ENCODE data around the gene LRIT2.

The LRIT2 gene

DNA sequence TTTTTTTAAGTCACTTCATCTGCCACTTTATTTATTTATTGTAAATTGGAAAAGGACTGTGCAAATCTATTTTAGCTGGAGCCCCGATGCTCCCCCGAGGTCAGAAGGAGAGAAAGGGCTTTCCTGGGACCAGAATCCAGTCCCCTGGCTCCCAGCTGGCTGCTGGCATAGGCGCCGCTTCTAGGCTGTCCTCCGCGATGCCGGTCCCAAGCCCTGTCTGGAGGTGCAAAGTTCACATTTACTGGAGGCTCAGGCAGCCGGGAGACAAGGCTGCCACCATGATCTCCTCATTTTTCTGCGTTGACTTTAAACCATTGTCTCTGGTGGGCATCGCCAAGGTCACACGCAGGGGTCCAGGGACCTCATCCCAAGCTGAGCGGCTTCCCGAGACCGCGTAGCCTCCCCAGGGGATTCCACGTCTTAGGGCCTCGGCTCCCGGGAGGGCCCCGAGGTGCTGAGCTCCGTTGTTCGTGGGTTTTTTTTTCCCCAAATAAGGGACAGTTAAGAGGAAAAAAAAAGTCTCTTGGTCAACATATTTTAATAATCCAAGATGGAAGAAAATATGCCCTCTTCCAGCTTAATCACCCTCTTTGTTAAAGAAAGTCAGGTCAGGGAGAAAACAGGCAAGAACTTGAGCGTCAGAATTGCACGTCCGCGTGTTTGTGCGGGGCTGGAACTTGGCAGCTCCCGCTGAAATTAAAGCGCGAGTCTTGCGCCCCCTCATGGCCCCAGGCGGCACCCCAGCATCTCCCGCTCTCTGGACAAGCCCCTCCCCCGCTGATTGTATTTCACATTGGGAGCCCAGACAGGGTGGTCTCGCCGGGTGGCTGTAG, 31.4 kb upstream of the LRIT2 start:
- Histone ChIP-seq H3K9me3 (ENCODE audit: control extremely low read depth in 1 of 5, control insufficient read depth in 4 of 5, insufficient read depth in 2 of 5, low read depth in 1 of 5, low read length in 4 of 5) (peaks cover 0 to 1% (median 0%) of the 10 kb centered on the region in 5 experiments), H3K27ac (ENCODE audit: insufficient read depth in 1 of 2, low read depth in 1 of 2, low read length in 2 of 2, poor library complexity in 1 of 2, severe bottlenecking in 2 of 2) (no peak overlapping the region), H3K27me3 (replicated peaks in 2 of 5; ENCODE audit: control insufficient read depth in 4 of 5, insufficient read depth in 5 of 5, low read length in 4 of 5) (peaks cover 0 to 4% (median 0%) of the 10 kb centered on the region in 5 experiments), H3K4me1 (ENCODE audit: control extremely low read depth in 1 of 4, control insufficient read depth in 4 of 4, insufficient read depth in 4 of 4, low read length in 3 of 4) (no peaks in the 10 kb centered on the region), H3K36me3 (ENCODE audit: control insufficient read depth in 4 of 4, insufficient read depth in 4 of 4, low read length in 3 of 4) (no peaks in the 10 kb centered on the region), H3K4me3 (ENCODE audit: control insufficient read depth in 1 of 7, extremely low read depth in 1 of 7, insufficient read depth in 4 of 7, low read depth in 2 of 7, low read length in 6 of 7) (no peak overlapping the region)
- ChIA-PET POLR2A (no interaction called here), CTCF (interaction anchor here (0.6 to 2.0 kb wide), 10 partner anchors 10 to 283 kb away, joined by 3 to 10 read pairs (median 3); partner anchors contain the start of gene LRIT1)
- 46% methylated on average over 34 of the region's 35 CpGs for WGBS (ENCODE audit: insufficient coverage)
- peak; percentile 52 to 69 (median 64) for DNase-seq

DNA sequence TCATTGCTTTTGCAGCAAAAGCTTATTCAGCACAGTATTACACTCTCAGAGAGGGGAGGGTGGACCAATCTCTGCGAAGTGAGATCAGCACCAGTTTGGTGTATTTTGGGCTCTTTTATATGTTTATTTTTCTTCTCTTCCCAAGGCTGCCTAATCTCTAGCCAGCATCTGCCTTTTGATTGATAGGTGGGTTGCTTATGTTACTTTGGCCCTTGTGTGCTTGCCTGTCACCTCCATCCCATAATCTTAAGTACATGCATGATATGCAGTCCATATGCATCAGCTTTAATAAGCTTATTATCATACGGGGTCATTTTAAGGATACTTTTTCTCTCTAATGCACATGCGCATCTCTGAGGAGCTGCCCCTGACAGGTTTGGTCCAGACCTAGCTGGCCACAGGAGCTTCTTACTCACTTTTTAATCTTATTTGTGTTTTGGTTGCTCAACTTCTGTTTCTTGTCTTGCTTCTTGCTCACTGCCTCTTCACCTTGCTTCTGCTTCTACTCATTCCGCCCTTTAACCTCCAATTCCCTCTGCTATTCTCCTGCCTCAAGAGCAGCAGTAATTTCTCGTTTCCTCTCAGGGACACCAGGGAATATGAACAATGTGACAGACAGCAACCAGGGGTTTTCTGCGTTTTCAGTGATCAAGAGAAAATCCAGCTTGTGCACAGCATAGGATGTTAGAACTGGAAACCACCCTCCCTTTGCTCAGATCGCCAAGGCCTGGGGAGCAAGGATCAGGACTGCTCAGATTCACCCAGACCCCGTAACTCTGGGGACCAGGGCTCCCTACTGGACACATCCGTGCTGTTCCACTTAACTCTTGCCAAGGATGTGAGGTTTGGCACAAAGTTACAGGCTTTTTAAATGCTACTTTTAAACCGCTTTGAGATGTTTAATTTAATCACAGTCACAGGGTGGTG, 29.5 kb upstream of the LRIT2 start:
- Histone ChIP-seq H3K27ac (ENCODE audit: insufficient read depth in 1 of 2, low read depth in 1 of 2, low read length in 2 of 2, poor library complexity in 1 of 2, severe bottlenecking in 2 of 2) (no peak overlapping the region), H3K36me3 (ENCODE audit: control insufficient read depth in 4 of 4, insufficient read depth in 4 of 4, low read length in 3 of 4) (no peaks in the 10 kb centered on the region), H3K27me3 (replicated peaks in 2 of 5; ENCODE audit: control insufficient read depth in 4 of 5, insufficient read depth in 5 of 5, low read length in 4 of 5) (peaks cover 0 to 4% (median 0%) of the 10 kb centered on the region in 5 experiments), H3K9me3 (ENCODE audit: control extremely low read depth in 1 of 5, control insufficient read depth in 4 of 5, insufficient read depth in 2 of 5, low read depth in 1 of 5, low read length in 4 of 5) (peaks cover 0 to 5% (median 0%) of the 10 kb centered on the region in 5 experiments), H3K4me3 (ENCODE audit: control insufficient read depth in 1 of 7, extremely low read depth in 1 of 7, insufficient read depth in 4 of 7, low read depth in 2 of 7, low read length in 6 of 7) (no peak overlapping the region), H3K4me1 (ENCODE audit: control extremely low read depth in 1 of 4, control insufficient read depth in 4 of 4, insufficient read depth in 4 of 4, low read length in 3 of 4) (no peaks in the 10 kb centered on the region)
- CTCF ChIA-PET: interaction anchor here (1.3 kb wide), 1 partner anchor 282 kb away, joined by 4 read pairs; no protein-coding TSS in a partner anchor
- WGBS (ENCODE audit: insufficient coverage): 79% methylated on average over 10 of the region's 10 CpGs
- peak in 2 of 3 donors; percentile 10 to 39 for DNase-seq
- POLR2A ChIA-PET: no interaction called here

DNA sequence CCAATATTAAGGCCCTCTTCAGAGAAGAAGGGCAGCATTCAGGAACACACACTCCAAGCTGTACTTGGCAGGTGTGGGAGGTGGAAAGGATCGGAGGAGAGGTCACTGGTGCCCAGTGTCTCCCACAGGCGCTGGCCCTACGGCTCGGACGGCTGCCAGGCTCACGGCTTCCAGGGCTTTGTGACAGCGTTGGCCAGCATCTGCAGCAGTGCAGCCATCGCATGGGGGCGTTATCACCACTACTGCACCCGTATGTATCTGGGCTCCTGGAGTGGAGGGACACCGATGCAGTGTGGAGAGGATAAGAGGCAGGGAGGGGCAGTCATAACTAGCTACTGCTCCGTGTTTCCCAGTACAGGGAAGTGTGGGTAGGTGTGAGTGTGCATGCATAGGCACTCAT, 23.4 kb upstream of the LRIT2 start:
- Histone ChIP-seq H3K9me3 (ENCODE audit: control extremely low read depth in 1 of 5, control insufficient read depth in 4 of 5, insufficient read depth in 2 of 5, low read depth in 1 of 5, low read length in 4 of 5) (peaks cover 0 to 5% (median 0%) of the 10 kb centered on the region in 5 experiments), H3K4me1 (ENCODE audit: control extremely low read depth in 1 of 4, control insufficient read depth in 4 of 4, insufficient read depth in 4 of 4, low read length in 3 of 4) (no peaks in the 10 kb centered on the region), H3K36me3 (ENCODE audit: control insufficient read depth in 4 of 4, insufficient read depth in 4 of 4, low read length in 3 of 4) (no peaks in the 10 kb centered on the region), H3K27me3 (replicated peaks in 2 of 5; ENCODE audit: control insufficient read depth in 4 of 5, insufficient read depth in 5 of 5, low read length in 4 of 5) (peaks cover 0 to 7% (median 0%) of the 10 kb centered on the region in 5 experiments), H3K4me3 (ENCODE audit: control insufficient read depth in 1 of 7, extremely low read depth in 1 of 7, insufficient read depth in 4 of 7, low read depth in 2 of 7, low read length in 6 of 7) (no peak overlapping the region), H3K27ac (ENCODE audit: insufficient read depth in 1 of 2, low read depth in 1 of 2, low read length in 2 of 2, poor library complexity in 1 of 2, severe bottlenecking in 2 of 2) (no peak overlapping the region)
- DNase-seq: no peak
- POLR2A ChIA-PET: no interaction called here
- 93% methylated on average over 12 of the region's 12 CpGs for WGBS (ENCODE audit: insufficient coverage)
- CTCF ChIA-PET: interaction anchor here (0.8 kb wide), 1 partner anchor 13 kb away, joined by 3 read pairs; no protein-coding TSS in a partner anchor

DNA sequence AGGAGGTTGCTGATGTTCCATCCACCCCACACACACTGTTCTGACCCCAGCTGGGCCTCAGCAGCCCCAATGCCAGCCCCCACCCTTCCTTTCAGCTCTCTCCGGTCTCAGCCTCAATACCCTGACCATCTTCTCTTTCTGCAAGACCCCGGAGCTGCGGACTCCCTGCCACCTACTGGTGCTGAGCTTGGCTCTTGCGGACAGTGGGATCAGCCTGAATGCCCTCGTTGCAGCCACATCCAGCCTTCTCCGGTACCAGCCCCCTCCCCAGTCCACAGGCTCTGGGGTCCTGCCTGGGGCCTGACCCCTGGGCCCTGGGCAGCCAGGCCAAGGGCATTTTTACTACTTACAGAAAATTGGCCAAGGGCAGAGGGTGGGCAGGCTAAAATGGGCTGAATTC, 22.2 kb upstream of the LRIT2 start:
- CTCF ChIA-PET: interaction anchor here (2.6 kb wide), 1 partner anchor 9 kb away, joined by 10 read pairs; no protein-coding TSS in a partner anchor
- no peaks in the 10 kb centered on the region for H3K36me3 ChIP-seq (ENCODE audit: control insufficient read depth in 4 of 4, insufficient read depth in 4 of 4, low read length in 3 of 4)
- no peak for DNase-seq
- no peak overlapping the region for H3K27ac ChIP-seq (ENCODE audit: insufficient read depth in 1 of 2, low read depth in 1 of 2, low read length in 2 of 2, poor library complexity in 1 of 2, severe bottlenecking in 2 of 2)
- peaks cover 0 to 10% (median 0%) of the 10 kb centered on the region in 5 experiments for H3K27me3 ChIP-seq (replicated peaks in 2 of 5; ENCODE audit: control insufficient read depth in 4 of 5, insufficient read depth in 5 of 5, low read length in 4 of 5)
- POLR2A ChIA-PET: no interaction called here
- H3K9me3 ChIP-seq (ENCODE audit: control extremely low read depth in 1 of 5, control insufficient read depth in 4 of 5, insufficient read depth in 2 of 5, low read depth in 1 of 5, low read length in 4 of 5): peaks cover 0 to 5% (median 0%) of the 10 kb centered on the region in 5 experiments
- WGBS (ENCODE audit: insufficient coverage): 85% methylated on average over 5 of the region's 6 CpGs
- H3K4me3 ChIP-seq (ENCODE audit: control insufficient read depth in 1 of 7, extremely low read depth in 1 of 7, insufficient read depth in 4 of 7, low read depth in 2 of 7, low read length in 6 of 7): no peak overlapping the region
- no peaks in the 10 kb centered on the region for H3K4me1 ChIP-seq (ENCODE audit: control extremely low read depth in 1 of 4, control insufficient read depth in 4 of 4, insufficient read depth in 4 of 4, low read length in 3 of 4)

DNA sequence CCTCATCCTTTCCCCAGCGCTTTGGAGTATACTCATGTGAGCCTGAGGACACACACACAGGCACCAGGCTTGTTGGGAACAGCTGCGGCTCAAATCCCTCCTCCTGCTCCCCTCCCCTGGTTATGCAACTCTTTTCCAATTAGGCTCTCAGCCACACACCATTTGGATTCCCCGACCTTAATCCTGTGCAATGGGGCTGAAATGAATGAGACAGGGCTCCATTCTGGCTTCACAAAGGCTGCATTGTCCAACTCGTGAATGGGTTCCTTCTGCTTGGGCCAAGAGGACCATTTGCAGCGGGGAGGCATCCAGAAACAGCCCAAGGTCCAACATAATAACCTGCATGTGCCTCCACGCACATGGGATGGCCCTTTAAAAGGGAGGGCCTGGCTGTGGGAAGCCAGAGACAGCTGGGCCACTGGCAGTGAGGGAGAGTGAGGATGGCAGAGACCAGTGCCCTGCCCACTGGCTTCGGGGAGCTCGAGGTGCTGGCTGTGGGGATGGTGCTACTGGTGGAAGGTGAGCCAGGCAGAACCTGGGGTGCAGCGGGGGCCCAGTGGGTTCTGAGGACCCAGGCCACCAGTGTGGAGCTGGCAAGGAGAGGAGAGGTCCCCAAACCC, 19.4 kb upstream of the LRIT2 start, which contains the start of gene RGR:
RGR (plus strand) TSS at position 403 of the 620 bp plus-strand sequence; CDS start at position 441, 38 bp downstream.
- CTCF ChIA-PET: no interaction called here
- peaks cover 0 to 10% (median 4%) of the 10 kb centered on the region in 5 experiments for H3K27me3 ChIP-seq (replicated peaks in 2 of 5; ENCODE audit: control insufficient read depth in 4 of 5, insufficient read depth in 5 of 5, low read length in 4 of 5)
- 90% methylated on average over 8 of the region's 9 CpGs for WGBS (ENCODE audit: insufficient coverage)
- DNase-seq: no peak
- POLR2A ChIA-PET: no interaction called here
- H3K36me3 ChIP-seq (ENCODE audit: control insufficient read depth in 4 of 4, insufficient read depth in 4 of 4, low read length in 3 of 4): no peaks in the 10 kb centered on the region
- H3K27ac ChIP-seq (ENCODE audit: insufficient read depth in 1 of 2, low read depth in 1 of 2, low read length in 2 of 2, poor library complexity in 1 of 2, severe bottlenecking in 2 of 2): no peak within 1 kb of the TSS
- H3K9me3 ChIP-seq (ENCODE audit: control extremely low read depth in 1 of 5, control insufficient read depth in 4 of 5, insufficient read depth in 2 of 5, low read depth in 1 of 5, low read length in 4 of 5): no peaks in the 10 kb centered on the region
- no peak within 1 kb of the TSS for H3K4me3 ChIP-seq (ENCODE audit: control insufficient read depth in 1 of 7, extremely low read depth in 1 of 7, insufficient read depth in 4 of 7, low read depth in 2 of 7, low read length in 6 of 7)
- no peaks in the 10 kb centered on the region for H3K4me1 ChIP-seq (ENCODE audit: control extremely low read depth in 1 of 4, control insufficient read depth in 4 of 4, insufficient read depth in 4 of 4, low read length in 3 of 4)

DNA sequence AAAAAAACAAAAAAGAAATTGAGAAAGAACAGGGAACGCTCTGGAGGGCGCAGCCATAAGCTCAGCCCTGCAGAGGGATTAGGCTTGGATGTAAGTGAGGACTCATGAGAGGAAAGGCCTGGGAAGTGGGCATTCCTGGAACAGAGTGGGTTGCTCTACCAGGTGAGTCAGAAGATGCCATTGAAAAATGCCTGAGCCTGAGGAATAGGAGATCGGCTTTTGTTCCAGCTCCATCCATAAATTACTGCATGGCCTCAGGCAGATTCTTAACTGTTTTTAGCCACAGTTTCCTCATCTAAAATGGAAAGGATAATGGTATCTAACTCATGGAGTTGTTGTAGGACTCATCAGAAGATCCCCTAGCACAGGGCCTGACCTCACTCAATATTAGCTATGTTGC, 18.4 kb upstream of the LRIT2 start:
- ChIA-PET POLR2A (no interaction called here), CTCF (interaction anchor here (1.0 kb wide), 1 partner anchor 18 kb away, joined by 3 read pairs; no protein-coding TSS in a partner anchor)
- DNase-seq: no peak
- Histone ChIP-seq H3K36me3 (ENCODE audit: control insufficient read depth in 4 of 4, insufficient read depth in 4 of 4, low read length in 3 of 4) (no peaks in the 10 kb centered on the region), H3K27me3 (replicated peaks in 2 of 5; ENCODE audit: control insufficient read depth in 4 of 5, insufficient read depth in 5 of 5, low read length in 4 of 5) (peaks cover 0 to 12% (median 7%) of the 10 kb centered on the region in 5 experiments), H3K4me3 (ENCODE audit: control insufficient read depth in 1 of 7, extremely low read depth in 1 of 7, insufficient read depth in 4 of 7, low read depth in 2 of 7, low read length in 6 of 7) (no peak overlapping the region), H3K27ac (ENCODE audit: insufficient read depth in 1 of 2, low read depth in 1 of 2, low read length in 2 of 2, poor library complexity in 1 of 2, severe bottlenecking in 2 of 2) (no peak overlapping the region), H3K9me3 (ENCODE audit: control extremely low read depth in 1 of 5, control insufficient read depth in 4 of 5, insufficient read depth in 2 of 5, low read depth in 1 of 5, low read length in 4 of 5) (no peaks in the 10 kb centered on the region), H3K4me1 (ENCODE audit: control extremely low read depth in 1 of 4, control insufficient read depth in 4 of 4, insufficient read depth in 4 of 4, low read length in 3 of 4) (no peaks in the 10 kb centered on the region)
- WGBS (ENCODE audit: insufficient coverage): 97% methylated on average over 3 of the region's 3 CpGs

Data from common myeloid progenitor, CD34-positive (primary cell).